T1000 (cell line): ENCODE measurements around the gene TCL1B.
"Not testable (repeated sequence)": the region's sequence is repeated elsewhere in the genome, so short reads cannot be mapped to it uniquely, and the experiment has no call there.

Experiments
- DNase-seq: peaks from one replicate; lab custom pipeline; 2025; ENCODE audit warnings: mixed read lengths; lab: John Stamatoyannopoulos, UW

TCL1B gene

DNA sequence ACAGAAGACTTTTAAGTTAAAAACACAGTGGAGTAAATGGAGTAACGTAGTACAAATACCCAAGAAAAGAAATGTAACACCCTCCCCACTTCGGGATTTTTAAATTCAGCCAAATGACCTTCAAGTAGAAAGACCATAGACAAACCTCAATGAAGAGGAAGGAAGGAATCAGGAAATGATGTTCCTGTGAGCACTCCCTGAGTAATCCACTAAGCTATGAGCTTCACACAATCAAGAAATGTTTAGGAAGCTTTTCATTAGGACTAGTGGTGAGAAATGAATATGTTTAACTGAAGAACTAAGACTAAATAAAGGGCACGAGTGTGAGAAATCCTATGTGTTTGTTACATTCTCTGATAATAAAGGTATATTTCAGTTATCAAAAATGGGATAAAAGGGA is 17.6 kb downstream of the TCL1B start:
- no peak for DNase-seq

DNA sequence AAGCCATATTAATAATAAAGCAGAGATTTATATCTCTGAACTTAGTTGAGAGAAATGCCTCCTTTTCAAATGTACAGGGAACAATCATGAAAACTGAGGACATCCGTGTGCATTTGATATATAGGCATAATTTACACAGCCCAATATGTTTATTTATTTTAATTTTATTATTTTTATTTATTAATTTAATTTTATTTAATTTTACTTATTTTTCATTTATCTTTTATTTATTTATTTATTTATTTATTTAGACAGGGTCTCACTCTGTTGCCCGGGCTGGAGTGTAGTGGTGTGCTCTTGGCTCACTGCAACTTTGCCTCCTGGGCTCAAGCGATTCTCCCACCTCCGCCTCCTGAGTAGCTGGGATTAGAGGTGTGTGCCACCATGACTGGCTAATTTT is 19.3 kb downstream of the TCL1B start:
- no peak for DNase-seq

DNA sequence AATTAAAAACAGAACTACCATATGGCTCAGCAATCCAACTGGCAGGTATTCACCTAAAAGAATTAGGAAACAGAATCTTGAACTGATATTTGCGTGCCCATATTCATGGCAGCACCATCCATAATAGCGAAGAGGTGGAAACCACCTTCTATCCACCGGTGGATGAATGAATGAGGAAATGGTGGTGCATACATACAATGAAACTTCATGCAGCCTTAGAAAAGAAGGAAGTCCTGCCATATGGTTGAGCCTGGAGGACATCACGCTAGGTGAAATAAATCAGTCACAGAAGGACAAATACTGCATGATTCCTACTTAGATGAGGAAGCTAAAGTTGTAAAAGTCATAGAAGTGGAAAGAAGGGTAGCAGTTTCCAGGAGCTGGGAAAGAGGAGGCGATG is 21.1 kb downstream of the TCL1B start:
- DNase-seq, result no peak

DNA sequence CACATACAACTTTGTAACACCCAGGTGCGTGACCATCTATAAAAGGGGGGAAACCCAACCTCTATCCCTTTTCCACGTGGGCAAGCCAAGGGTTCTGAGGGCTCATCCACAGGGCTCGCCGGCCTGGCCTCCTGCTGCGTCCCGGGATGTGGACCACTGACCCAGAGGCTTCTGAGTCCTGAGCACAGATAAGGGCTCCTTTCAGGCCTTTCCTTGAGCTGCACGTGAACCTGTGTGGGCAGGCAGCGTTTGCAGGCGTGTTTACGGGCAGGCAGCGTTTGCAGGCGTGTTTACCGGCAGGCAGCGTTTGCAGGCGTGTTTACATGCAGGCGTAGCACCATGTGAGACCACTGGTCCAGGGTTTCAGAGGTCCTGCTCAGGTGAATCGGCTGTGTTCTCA is 23.9 kb downstream of the TCL1B start:
- DNase-seq, result no peak

DNA sequence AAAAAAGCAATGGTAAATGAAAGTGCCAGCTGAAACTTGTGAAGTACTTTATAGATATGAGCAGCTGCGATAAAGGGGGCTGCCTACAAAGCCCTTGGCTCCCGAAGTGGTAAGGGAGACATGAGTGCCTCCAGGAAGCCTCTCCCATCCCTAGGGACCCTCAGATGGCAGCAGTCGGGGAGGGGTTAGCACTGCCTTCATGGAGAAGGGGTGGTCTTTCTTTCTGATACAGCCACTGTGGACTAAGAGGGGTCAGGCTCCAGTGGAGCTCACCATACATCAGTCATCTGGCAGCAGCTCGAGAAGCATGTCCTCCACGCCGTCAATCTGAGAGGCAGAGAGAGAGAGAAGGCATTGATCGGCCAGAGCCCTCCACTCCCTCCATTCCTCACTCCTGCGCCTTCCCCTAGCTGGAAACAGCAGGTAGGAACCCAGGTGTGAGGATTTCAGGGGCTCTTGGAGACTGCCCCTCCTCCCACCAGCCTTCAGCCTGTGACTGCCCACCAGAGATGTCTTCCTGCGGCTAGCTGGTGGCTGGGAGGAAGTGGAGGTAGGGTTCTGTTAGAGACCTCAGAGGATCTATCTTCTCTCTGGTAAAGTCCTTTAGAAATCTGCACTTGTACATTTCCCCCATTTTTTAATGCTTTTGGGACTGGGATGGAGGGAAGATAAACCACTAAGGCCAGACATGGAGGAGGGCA is 25.4 kb downstream of the TCL1B start:
- DNase-seq, result no peak

DNA sequence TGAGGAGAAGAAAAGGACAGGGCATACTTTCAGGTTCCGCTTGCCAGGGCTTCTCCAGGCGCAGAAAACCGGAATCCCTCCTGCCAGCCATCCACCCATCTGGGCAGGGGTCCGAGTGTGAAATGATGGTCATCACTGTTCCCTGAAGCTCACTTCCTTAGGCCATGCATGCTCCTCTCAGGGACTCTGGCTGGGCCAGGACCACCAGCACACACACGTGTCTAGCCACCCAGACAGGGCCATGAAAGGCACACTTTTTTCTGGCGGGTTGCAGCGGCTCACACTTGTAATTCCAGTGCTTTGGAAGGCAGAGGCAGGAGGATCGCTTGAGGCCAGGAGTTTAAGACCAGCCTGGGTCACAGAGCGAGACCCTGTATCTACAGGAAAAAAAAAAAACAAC is 26.2 kb downstream of the TCL1B start:
- DNase-seq, result no peak

DNA sequence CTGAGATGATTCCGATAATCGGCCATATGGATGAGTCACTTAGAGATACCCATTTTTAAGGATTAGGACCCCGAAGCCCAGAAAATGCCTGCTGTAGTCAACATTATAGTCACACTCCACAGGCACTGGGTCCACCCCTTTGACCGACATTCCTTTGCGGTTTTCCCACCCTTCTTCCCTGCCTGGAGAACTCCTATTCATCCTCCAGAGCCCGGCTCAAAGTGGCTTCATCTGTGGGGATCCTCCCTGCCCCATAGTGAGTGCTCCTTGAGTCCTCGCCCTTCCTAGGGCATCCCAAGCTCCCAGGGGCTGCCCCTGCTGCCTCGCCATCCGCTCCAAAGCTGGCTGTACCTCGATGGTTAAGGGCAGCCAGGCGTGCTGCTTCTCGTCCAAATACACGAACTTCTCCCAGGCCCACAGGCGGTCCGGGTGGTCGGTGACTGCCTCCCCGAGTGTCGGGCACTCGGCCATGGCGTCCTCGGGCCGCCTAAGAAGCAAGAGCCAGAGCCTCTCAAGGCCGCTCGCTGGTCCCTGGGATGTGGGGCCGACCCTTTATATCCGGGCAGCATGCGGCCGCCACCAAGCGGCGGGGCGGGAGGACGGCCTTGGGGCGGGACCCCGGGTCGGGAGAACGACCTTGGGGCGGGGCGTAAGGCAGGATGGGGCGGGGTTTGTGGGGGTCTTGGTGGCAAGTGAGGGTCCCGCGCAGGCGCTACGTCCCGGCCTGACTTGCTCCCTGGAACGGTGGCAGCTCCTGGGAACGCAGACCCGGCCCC is 27.6 kb downstream of the TCL1B start, which contains the start of gene TCL1A:
Gene TCL1A (minus strand): TSS at position 530 of the 776 bp plus-strand sequence. CDS start 59 bp downstream, at position 471.
- DNase-seq, result no peak

DNA sequence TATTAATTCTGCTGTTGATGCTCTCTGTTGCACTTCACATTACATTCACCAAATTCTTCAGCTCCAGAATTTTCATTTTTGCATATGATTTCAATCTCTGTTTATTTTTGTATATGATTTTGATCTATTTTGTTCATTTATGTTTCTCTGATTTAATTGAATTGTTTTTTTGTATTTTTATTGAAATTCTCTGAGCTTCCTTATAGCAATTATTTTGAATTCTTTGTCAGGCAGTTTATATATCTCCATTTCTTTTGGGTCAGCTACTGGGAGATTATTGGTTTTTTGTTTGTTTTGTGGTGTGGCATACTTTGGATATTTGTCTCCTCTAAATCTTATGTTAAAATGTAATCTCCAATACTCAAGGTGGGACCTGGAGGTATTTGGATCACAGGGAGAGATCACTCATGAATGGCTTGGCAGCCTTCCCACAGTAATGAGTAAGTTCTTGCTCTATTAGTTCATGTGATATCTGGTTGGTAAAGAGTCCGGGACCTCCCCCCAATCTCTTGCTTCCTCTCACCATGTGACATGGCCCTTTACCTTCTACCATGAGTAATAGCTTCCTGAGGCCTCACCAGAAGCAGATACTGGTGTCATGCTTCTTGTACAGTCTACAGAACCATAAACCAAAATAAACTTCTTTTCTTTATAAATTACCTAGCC is 36.4 kb downstream of the TCL1B start:
- DNase-seq, result no peak

DNA sequence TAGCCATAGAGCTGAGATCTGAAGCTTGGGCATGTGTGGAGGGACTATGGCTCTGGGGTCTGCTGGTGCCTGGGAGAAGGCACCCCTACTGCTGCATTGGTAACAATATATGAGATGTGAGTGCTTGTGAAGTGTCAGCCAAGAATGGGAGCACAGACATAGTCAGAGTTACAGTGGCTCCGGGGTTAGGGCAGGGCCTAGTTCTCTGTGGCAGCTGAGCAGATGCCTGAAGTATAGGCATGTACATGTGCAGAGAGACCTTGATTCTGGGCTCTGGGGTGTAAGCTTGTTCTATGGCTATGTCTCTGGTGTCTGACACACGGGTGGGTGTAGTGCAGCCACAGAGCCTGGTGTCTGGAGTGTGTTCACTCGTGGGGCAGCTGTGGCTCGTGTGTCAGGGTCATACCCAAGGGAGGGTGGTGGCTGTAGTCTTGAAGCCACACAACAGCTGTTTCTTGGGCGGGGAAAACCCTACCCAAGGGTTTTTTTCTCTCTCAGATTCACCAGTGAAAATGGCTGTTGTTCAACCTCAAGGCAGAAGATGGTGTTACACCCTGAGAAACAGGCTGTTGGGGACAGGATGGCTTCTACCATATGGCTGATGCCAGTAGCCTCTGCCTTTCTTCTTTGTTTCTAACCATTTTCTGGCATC is 39.6 kb downstream of the TCL1B start:
- no peak for DNase-seq

DNA sequence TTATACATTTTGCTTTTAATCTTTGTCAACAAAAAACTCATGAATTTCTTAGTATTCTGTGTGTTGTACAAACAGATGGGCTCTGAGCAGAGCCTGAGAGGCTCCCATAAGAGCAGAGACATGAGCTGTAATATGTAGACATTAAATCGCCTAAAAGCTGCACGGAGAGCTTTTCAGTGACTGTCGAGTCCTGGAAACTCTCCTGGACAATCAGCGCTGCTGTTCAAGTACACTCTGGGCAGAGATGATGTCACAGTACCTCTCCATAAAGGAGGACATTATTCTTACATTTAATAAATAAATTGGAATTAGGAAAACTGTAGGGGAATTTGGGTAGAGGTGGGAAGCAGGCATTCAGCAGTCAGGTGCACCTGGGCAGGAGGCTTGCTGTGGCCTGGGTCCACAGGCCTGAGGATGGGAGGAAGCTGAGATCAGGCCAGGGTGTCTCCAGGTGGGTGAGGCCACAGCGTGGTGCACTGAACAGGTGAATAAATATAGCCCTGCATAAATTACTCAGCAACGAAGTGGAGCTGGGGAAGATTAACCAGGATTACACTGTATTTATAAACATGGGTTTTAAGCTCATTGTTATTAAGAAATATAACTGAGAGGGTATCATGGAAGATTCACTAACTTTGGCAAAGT is 41.0 kb downstream of the TCL1B start:
- DNase-seq, result no peak

DNA sequence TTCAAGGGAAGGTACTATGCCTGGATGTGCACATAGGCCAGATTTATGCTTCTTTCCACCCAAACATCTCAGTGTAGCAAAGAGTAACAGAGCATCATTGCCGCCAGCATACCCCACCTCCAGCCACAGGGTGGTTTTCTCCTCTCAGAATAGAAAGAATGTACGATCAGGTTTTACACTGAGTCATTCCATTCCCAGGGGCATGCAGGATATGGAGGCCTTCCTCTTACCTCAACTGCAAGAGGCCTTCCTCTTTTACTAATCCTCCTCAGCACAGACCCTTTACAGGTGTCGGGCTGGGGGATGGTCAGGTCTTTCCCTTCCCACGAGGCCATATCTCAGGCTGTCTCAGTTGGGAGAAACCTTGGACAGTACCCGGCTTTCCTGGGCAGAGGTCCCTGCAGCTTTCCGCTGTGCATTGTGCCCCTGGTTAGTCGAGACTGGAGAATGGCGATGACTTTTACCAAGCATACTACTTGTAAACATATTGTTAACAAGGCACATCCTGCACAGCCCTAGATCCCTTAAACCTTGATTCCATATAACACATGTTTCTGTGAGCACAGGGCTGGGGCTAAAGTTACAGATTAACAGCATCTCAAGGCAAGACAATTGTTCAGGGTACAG is 43.3 kb downstream of the TCL1B start:
- DNase-seq, result not testable (repeated sequence)

DNA sequence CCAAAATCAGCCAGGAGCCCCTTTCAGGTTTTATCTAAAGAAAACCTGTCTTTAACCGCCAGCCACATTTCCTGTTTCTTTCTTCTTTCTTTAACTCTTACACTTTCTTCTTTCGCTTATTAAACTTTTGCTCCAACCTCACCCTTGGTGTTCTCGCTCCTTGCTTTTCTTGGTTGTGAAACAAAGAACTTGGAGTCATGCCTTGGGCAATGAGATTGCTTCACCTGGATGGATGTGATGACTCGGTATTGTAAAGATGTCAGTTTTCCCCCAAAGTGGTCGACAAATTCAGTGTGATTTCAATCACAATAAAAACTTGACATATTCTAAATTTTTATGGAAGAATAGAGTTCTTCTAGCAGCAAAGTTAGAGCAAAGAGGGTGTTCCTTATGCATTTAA is 43.9 kb downstream of the TCL1B start:
- DNase-seq, result no peak

DNA sequence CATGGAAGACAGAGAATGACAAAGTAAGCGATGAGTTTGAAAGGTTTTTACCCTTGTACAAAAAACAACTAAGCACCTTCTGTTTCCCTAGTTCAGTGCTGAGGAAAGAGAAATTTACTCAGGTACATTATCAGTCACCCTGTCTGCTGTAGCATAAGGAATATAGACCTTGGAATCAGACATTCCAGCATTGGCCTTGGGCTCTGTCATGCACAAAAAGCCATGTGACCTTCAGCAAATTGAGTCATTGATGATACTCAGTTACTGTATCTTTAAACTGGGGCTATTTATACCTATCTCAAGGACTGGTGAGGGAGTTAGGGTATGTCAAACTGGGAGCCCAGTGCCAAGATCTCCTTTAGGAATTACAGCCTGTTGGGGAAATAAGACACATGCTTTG is 47.0 kb downstream of the TCL1B start:
- DNase-seq, result no peak

DNA sequence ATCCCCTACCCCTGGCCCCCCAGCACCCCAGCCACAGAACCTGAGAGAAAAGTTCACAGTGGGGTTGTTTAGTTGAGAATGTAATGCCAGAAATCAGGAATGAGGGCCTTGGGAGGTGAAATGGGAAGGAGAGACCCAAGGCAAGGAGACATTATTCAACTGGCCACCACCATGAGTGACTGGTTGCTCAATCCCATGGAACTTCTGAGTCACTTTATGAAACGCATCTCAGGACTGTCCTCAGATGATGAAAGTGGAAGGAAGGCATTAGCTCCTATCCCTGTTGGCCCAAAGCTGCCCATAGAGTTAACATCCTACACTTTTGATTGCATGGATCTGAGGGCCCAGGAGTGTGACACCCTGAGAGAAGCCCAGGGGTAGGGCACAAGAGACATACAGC is 53.1 kb downstream of the TCL1B start:
- DNase-seq, result no peak

DNA sequence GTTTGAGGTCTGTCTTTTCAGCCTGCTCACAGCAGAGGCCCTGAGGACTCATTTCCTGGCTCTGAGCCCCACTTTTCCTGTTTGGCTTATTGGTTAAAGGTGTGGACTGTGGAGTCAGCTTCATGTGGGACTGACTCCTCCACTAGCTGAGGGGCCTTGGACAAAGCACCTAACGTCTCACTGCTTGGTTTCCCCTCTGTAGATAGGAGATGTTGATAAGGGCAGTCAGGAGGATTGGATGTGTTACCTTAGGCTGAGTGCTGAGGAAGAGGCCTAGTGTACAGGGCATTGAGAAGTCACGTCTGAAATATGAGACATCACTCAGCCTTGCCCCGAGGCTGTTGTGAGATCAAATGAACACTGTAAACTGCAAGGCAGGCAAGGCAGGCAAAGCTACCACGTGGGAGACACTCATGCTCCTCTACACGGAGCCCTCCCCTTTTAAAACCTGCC is 54.8 kb downstream of the TCL1B start:
- no peak for DNase-seq

DNA sequence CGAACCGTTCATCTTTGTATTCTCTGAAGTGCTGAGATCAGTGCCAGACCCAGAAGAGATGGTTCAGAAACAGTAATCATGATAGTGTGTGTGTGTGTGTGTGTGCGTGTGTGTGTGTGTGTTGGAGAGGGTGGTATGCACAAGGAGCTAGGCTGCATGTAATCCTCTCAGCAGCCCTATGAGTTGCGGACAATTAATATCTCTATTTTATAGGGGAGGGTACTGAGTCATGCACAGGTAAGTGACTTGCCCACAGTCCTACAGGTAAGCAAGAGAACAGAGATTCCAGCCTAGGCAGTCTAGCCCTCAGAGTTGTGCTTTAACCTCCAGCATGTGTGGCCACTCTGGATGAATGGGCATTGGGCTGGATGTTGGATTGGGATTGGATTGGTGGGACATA is 55.6 kb downstream of the TCL1B start:
- DNase-seq, result no peak
